NCI-H2227 treated with DMSO at 0.1 percent for 48 hours (cell line): Measurements from ENCODE around the gene DOLPP1.

Experiments
- DNase-seq: peaks from one replicate; lab custom pipeline; 2025; lab: John Stamatoyannopoulos, UW

Gene DOLPP1

DNA sequence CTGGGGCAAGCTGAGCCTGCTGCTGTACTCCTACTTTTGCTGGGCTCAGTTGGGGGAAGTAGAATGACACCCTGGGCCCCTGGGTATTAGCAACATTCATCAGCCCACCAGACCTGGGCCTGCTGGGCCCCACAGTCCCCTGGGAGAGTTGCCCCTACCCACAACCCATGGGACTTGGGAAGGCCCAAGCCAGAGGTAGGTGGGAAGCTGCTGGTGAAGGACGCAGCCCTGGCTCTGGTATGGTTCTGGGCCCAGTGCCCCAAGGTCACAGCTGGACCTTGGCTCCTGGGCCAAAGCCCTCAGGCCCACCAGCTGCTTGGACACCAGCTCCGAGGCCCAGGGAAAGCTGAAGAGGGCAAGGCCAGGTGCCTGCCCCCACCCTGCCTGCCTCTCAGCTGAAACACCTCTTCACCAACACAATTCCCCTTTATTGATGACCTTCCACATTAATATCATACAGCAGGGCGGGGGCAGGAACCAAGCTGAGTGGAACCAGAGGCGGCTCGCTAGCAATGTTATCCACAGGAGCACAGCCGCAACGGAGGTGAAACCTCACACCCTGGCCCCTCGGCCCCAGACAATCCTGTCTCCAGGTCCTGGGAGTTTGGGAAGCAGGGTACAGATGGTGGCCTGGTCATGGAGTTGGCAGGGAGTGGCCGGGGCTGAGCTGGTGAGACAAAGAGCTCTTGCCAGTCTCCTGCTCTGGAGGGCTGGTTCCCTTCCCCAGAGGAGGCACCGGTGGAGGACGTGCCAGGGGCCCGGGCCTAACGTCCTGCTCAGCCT lies 13.7 kb downstream of the DOLPP1 start:
- no peak for DNase-seq

DNA sequence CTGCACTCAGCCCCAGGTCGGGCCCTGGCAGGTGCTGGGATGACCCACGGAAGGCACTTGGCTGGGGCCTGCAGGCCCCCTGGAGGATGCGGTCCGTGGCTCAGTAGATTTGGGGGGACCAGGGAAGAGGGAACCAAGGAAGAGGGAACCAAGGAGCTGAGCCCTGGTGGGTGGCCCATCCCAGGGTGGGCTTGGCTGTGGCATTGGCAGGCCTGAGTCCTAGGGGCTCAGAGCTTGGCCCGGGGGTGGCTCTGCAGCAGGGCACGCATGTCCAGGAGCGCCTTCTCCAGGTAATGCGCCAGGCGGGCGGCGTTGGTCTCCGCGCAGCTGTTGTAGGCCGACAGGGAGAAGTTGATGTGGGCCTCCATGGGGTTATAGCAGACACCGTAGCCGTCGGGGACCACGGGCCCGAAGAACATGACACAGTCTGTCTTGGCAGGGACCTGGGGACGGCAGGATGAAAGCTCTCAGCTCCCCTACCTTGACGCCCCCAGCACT lies 14.3 kb downstream of the DOLPP1 start:
- no peak for DNase-seq

DNA sequence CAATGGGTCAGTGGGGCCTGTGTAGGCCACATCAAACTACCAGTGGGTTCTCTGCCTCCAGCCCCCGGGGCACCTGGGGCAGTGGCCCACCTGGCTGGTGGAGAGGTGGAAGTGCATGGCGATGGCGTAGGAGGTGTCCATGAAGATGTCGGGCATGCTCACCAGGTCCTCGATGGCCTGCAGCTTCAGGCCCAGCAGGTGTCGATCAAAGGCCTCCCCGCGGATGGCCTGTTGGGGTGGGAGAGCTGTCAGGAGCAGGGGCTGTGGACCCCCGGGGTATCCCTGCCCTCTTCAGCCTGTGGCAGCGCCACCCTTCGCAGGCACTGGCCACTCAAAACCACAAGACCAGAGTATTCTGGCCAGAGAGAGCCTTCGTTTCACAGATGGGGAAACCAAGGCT lies 15.0 kb downstream of the DOLPP1 start:
- DNase-seq = no peak

DNA sequence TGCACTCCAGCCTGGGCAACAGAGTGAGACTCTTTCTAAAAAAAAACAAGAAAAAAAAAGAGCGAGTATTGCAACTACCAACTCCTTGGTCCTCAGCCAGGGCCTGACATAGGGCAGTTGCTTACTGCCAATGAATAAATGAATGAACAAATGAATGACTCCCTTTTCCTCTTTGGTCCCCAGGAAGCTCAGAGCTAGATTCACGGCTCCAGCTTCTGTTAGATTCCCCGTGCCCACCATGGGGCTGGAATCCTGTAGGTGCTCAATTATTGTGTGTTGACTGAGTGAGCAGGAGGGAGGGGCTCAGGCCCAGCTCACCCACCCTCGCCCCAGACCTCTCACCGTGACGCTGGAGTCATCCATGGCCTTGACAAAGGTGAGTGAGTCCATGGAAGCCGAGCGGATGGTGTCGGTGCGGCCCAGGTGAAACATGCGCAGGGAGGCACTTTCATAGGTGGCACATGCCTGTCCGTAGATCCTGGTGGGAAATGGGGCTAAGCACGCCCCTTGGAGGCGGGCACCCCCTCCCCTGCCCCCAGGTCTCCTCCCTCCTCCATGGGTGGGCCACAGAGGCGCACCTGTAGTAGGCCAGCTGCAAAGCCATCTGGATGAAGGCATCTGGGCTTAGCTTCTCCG lies 16.9 kb downstream of the DOLPP1 start:
- DNase-seq = no peak

DNA sequence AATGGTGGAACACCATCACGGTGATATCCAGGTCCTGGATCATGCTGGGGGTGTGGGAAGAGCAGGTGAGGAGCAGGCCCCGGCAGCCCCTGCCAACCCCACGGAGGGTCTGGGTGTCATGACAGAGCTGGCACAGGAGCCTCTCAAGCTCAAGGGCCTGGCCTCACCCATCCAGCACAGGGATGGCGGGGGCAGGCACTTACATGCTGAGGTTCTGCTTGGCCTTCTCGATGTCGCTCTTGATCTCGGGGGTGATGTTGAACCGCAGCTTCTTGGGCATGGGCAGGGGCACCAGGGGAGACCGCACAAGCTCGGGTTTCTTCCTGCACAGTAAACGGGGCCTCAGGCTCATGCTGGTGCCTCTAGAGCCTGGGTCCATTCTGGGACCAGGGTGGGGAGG lies 17.4 kb downstream of the DOLPP1 start:
- DNase-seq = no peak

DNA sequence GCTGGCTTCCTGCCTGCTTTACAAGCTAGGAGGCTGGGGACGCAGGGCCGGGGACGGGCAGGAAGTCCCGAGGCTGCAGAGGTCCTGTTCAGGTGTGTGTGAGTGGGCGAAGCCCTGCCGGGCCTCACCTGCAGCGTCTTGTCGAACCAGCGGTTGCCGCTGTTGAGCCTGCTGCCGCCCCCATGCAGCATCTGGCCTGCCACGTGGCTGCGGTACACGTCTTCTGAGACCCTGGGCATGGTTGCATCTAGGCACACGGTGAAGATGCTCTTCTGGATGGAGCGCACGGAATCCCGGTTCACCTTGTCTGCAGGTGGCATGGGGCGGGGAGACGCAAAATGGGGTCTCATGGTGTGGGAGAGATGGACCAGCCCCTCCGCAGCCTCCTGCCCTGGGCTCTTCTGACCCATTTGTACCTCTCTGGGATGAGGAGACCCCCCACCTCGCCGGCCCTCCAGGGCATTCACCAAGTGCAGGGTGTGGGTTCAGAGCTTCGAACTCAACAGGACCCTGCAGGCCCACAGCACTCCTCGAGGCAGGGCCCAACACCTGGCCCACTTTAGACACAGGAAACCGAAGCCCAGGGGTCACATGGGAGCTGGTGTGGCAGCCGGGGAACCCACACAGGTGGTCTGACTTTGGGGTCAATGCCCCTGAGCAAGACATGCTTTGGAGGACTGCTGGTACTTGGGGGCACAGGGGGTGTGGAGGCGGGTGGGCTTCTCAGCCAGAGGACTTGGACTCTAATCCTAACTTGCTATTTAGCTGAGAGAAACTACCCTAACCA lies 19.7 kb downstream of the DOLPP1 start:
- no peak for DNase-seq

DNA sequence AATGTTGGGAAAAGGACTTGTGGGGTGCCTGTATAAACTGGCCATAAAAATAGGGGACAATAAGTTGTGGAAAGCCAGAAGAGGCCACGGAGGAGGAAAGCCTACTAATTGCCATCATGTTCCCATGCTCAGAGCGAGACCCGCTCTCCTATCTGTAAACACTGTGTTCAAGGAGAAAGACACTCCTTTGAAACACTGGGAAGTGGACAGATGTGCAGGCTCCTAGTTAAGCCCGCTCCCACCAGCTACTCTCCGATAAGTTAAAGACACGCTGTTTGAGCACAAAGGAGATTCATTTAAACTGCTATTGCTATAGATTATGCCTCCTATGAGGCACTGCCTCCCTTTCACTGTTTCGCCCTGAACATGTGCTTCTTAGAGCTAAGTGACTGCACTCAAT lies 20.4 kb downstream of the DOLPP1 start:
- DNase-seq = no peak

DNA sequence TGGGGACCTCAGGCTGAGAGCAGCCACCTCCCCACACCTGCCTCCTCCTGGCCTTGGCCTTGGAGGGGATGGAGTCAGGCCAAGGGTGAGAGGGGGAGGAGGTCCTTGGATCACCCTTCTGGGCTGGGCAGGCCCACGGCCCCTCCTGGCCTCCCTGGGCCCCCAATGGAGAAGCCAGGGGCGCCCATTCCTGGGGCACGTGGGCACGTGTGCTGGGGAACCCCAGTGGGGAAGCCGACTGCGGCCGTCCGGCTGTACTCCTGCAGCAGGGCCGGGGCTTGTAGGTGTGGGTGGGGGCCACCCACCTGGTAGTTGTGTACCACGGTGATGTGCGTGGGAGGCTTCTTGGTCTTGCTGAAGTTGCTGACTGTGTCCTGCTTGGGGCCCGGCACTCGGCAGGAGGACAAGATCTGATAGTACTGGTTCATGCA lies 21.2 kb downstream of the DOLPP1 start:
- no peak for DNase-seq

DNA sequence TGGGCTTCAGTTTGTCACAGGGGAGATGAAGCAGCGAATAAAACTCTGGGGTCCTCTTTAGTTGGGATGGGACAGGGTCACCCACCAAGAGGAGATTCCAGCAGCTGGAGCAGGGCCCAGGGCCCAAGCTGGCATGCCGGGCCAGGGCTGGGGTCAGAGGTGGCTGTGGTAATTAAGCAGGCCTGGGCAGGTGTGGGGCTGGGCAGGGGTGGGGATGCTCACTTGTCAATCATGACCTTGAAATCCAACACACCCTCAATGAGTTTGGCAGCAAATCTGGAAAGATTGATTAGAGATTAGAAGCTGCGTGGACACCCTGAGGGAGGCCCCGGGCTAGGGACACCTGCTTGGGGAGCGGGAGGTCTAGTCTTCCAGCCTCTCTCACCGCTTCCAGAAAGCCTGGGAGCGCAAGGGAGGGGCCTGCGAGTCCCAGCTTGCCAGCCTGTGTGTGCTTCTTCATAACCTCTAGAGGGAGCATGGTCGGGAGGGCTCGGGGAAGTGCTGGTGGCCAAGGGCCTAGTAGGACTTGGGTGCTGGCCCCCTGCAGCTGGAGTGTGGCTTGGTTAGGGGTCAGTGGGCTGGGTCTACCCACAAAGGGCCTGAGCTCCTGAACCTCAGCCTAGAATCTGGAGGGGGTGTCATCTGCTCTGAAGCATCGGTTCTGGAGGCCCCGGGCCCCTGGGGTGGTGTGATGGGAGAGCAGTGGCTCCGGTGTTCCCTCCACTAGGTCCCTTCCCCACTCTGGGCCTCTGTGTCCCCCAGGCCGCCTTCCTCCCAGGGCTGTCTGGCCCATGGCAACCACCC lies 22.1 kb downstream of the DOLPP1 start:
- DNase-seq = no peak

DNA sequence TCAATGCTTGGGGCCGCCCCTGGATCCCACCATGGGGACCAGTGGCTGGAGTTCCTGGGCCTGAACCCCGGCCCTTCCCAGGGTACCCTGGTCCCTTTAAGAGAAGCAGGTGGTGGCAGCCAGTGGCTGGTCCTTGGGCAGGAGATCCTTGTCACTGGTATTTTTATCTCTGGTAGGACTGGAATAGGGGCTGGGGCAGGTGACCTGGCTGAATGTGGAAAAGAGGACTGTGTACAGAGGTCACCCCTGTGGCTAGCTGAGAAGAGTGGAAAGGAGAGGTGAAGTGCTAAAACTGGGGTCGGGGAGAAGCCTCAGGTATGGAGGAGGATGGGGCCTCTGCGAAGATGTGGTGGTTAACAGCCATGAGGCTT lies 22.7 kb downstream of the DOLPP1 start:
- no peak for DNase-seq

DNA sequence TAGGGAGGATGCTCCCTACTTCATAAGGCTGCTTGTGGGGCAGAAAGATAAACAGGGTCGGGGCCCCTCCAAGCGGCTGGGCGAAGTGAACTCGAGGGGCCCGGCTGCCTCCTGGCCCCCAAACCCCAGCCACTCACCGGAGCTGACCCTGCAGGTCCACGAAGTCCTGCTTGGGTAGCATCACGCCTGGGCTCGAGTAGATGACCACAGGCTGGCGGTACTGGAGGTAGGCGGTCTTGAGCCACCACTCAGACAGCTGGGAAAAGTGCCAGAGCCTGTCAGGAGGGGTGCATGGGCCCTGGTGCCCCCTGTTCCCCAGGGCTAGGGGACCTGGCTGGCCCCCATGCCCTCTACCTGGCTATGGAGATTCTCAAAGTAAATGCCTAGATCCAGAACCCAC lies 23.1 kb downstream of the DOLPP1 start:
- no peak for DNase-seq

DNA sequence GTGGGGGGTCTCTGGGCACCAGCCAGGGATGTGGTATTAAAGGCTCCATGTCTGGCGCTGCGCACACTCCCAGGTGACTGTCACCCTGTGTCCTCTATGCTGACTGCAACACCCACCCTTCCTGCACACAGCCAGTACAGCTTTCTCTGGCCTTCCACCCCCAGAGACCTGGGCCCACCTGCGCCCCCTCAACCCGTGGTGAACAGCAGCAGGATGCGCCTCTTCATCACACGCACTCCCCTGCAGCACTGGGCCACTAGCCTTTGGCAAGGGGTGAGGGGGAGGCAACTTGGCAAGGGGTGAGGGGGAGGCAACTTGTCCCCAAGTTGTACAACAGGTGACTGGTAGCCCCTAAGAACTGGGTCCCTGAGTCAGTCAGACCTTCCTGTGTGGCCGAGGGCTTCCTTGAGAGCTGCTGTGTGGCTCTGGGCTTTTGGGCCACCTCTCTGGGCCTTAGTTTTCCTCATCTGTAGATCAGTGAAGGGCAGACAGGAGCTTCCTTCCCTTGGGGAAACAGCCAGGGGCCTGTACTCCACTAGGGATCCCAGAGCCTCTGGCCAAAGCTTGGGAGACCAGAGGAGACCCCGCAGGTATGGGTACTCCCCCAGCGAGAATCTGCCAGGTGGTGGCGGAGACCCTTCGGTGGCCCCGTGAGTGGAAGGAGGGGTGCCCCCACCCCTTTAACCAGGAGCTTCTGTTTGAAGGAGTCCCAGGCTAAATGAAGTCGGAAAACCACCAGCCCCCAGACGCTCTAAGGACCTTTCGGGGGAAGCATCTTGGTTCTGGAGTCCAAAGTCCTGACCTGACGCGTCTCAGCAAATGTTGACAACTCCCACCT lies 25.2 kb downstream of the DOLPP1 start:
- DNase-seq = no peak

DNA sequence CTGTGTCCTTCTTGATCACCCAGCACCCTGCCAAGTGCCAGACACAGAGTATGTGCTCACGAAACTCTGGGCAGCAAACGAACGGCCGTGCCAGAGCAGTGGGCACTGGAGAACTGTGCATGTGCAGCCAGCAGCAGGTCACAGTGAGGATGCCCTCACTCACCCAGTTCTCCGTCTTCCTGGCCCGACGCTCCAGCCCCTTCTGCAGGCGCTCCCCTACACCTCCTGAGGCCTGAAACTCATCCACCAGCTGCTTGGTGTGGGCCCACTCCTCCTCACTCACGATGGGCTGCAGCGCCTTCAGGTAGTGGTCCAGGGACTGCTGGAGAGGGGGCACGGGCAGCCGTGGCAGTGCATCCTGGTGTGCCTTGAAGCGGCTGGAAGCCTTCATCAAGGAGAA lies 26.7 kb downstream of the DOLPP1 start:
- no peak for DNase-seq

DNA sequence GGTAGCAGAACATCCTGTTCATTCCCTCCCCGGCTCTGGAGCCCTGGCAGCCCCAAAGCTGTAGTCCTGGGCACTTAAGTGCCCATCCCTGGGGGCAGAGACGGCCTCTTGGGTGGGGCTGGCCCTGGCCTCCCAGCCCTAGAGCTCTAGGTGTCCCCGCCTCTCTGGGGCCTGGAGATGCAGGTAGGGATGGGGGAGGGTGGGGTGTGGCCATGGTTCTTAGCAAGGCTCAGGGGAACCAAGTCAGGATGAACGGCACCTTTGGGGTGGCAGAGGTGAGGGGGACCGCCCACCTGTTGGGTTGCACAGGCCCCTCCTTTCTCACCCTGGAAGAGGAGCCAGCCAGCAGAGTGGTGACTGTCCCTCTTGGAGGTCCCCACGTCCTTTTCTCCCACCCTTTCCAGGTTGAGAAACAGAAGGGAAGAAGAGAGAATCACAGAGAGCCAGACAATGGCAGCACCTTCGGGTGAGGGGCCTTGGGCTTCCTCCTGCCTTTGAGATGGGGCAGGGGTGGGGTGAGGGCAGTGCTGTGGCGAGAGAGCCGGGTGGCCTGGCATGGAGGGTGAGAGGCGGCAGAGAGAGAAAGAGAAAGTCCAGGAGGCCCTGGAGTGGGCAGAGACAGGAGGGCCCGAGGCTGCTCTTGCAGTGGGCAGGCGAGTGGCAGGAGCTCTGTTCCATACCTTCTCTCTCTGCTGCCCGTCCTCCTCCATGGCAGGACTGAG lies 27.3 kb downstream of the DOLPP1 start:
- no peak for DNase-seq

DNA sequence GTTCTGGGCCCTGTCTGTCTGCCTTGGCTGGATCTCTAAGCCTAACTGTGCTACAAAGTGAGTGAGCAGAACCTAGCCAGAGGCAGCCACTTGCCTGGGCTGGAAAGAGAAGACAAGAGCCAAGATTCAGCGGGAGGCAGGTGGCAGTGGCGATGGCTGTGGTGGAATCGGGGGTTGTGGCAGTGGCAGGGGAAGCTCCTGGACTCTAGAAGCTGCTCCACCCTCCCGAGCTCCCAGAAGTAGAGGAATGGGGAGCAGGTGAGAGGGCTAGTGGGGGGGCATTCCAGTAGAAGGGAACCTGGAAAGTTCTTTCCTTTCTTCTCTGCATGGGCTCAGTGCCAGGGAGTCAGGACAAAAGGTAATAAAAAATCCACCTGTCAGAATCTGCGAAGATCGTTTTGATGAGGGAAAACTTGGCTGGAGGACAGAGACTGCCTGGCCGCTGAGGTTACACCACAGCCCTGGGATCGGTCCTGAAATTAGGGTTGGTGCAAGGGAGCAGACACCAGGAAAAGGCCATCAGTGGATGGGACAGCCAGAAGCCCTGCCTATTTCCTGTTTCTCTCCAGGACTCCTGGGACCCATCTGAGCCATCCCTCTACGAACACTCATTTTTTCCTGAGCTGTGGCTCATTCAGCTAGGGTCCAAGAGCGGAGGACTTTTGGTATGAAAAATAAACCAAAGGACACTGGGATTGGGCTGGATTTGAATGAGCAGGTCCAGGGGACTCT lies 28.1 kb downstream of the DOLPP1 start:
- no peak for DNase-seq

DNA sequence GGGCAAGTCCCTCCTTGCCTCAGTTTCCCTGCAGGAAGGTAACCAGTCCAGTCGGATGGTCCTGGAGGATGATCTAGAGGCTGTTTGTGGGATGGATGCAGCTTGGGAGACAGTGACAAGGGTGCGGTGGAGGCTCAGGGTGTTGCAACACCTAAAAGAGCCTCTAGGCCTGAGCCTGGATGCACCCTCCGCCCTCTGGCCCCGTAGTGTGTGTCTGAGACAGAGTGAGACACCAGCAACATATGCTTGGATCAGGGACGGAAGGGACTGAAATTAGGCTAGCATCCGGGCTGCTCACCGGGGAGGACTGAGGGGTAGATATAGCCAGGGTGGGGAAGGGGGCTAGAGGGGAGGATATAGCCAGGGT lies 28.6 kb downstream of the DOLPP1 start:
- DNase-seq = no peak

DNA sequence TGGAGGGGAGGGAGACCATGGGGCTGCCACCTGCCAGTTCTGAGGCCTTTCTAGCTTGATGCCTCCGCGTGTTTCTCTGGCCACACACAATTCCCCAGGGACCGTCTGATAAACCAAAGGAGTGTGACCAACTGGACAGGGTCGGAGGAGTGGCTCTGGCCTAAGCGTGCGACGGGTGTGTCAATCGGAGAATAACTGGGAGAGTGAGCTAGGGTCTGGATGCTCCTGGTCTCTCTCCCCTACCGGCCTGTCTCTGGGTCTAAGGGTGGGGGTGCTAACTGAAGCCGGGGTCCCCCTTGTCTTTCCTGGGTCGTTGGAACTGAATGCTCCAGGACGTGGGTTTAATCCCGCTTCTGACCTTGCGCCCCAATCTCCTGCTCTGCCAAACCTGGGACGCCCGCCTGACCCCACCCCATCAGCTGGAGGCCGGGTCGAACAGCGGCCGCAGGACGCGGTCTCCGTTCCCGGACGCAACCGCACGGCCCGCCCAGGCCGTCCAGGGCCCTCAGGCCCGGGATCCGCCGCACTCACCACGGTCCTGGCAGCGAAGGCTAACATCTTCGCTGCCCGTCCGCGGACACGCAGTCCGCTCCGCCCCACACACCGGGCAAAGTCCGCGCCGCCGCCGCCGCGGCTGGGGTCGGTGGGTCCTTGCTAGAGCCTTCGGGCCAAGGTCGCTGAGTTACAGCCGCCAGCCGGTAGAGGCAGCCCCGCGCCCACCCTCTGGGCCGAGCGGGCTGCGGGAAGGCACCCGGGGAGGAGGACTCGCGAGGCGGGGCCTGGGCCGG lies 29.2 kb downstream of the DOLPP1 start:
- DNase-seq = no peak

DNA sequence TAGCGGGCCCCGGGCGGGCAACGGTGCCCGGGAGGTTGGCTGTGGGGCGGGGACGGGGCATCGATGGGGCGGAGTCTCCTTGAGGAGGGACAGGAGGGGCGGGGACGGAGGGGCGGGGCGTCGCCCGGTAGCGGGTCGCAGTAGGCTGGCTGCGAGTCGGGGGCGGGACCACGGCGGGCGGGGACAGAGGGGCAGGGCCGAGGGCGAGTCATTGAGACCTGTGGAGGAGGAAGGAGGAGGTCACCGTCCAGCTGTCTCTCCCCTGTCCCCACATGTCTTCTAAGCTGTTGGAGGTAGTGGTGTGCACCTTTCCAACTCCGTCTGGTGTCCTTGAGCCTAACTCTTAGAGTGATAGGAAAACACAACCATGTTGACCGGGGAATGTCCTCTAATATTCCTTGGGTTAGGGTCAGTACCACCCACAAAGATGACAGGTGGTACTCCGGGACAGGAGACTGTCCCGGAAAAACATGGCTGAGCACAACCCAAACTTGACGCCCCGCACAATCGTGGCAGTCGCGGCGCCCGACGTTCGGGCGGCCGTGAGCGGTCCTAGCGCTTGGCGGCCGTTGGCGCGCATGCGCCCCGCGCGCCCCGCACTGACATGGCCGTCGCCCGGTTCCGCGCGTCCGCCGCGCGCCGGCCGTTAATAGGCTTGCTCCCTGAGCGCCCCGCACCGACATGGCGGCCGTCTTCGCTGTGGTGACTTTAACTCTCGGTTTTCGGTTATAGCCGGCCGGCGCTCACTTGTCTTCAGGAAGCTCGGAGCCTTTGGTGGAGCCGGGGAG lies 30.0 kb downstream of the DOLPP1 start, which contains the start of the genes CRAT and PTPA:
CRAT (minus strand) TSS at position 54 of the 788 bp plus-strand sequence. CDS start 284 bp downstream, outside the sequence.
PTPA (plus strand) TSS at position 676 of the 788 bp plus-strand sequence. CDS start 186 bp downstream, outside the sequence.
- DNase-seq = peak; percentile 83
